SK-N-SH (cell line): ENCODE results near the gene IKZF2. TPM values are rescaled to one million over a fixed set of nuclear protein-coding genes. Genes with fewer than 3 reads are reported as not detected.

Experiments used
- CTCF ChIA-PET: fragments of 300-600, 350-600 bp; formaldehyde crosslinking; extraction: SDS; loops from one replicate; lab custom pipeline; 2021; lab: Yijun Ruan, JAX
- POLR2A ChIA-PET: fragments of 350-600 bp; sonication (Branson Sonifier 250); formaldehyde crosslinking; extraction: SDS; loops from one replicate; lab custom pipeline; 2020; ENCODE audit warnings: antibody characterized with exemption, inconsistent platforms; lab: Yijun Ruan, JAX
- DNase-seq: peaks from one replicate; pipeline ENCODE4 v3.0.0; 2012
- H2AFZ ChIP-seq: fragments of 200-600 bp; sonication (generic); 2 replicates; pipeline ENCODE4 v1.8.1; 2016; ENCODE audit warnings: antibody characterized with exemption, mild to moderate bottlenecking, low read depth
- H3F3A ChIP-seq: fragments of 200-600 bp; sonication (generic); replicated peaks from 2 replicates; pipeline ENCODE3; 2016; ENCODE audit warnings: antibody characterized with exemption, mild to moderate bottlenecking; ENCODE audit not compliant: insufficient read depth
- H3K27ac ChIP-seq, 2 experiments: fragments of 200-500 bp in 1 of 2; fragments of 200-600 bp in 1 of 2; sonication (Bioruptor generic) in 1 of 2; sonication (generic), shearing (Covaris generic) in 1 of 2; 2 replicates each; pipeline versions ENCODE4 v1.5.1 to v1.6.1; 2014 to 2016; ENCODE audit warnings: low read depth in 2 of 2, inconsistent platforms in 1 of 2, low read length in 1 of 2, mild to moderate bottlenecking in 1 of 2, mixed read lengths in 1 of 2
- H3K27me3 ChIP-seq: fragments of 200-600 bp; sonication (generic), shearing (Covaris generic); 2 replicates; pipeline ENCODE4 v1.6.1; 2016; ENCODE audit warnings: mixed run types; ENCODE audit not compliant: insufficient read depth
- H3K36me3 ChIP-seq, 2 experiments: fragments of 200-500 bp in 1 of 2; fragments of 200-600 bp in 1 of 2; sonication (Bioruptor generic) in 1 of 2; sonication (generic) in 1 of 2; replicated peaks in 1 of 2; 2 replicates each; pipeline versions ENCODE3 to v1.5.1; 2014 to 2016; ENCODE audit warnings: low read length in 1 of 2, mild to moderate bottlenecking in 1 of 2; ENCODE audit not compliant: insufficient read depth in 2 of 2, control insufficient read depth in 1 of 2
- H3K4me1 ChIP-seq, 2 experiments: fragments of 200-500 bp in 1 of 2; fragments of 200-600 bp in 1 of 2; sonication (Bioruptor generic) in 1 of 2; sonication (generic), shearing (Covaris generic) in 1 of 2; 2 replicates each; pipeline versions ENCODE4 v1.5.1 to v1.6.1; 2014 to 2016; ENCODE audit warnings: low read depth in 1 of 2, low read length in 1 of 2, mixed run types in 1 of 2; ENCODE audit not compliant: insufficient read depth in 2 of 2, control insufficient read depth in 1 of 2
- H3K4me2 ChIP-seq: fragments of 200-600 bp; sonication (generic), shearing (Covaris generic); 2 replicates; pipeline ENCODE4 v1.6.1; 2017; ENCODE audit warnings: mixed run types
- H3K4me3 ChIP-seq, 2 experiments: fragments of 200-500 bp in 1 of 2; fragments of 200-600 bp in 1 of 2; sonication (Bioruptor generic) in 1 of 2; sonication (generic), shearing (Covaris generic) in 1 of 2; 2 replicates each; pipeline versions ENCODE4 v1.5.1 to v1.8.1; 2014 to 2016; ENCODE audit warnings: low read depth in 2 of 2, inconsistent platforms in 1 of 2, low read length in 1 of 2, mild to moderate bottlenecking in 1 of 2, mixed read lengths in 1 of 2, moderate library complexity in 1 of 2
- H3K79me2 ChIP-seq: fragments of 200-600 bp; sonication (generic); 2 replicates; pipeline ENCODE4 v1.8.1; 2017; ENCODE audit warnings: mild to moderate bottlenecking; ENCODE audit not compliant: insufficient read depth
- H3K9ac ChIP-seq: fragments of 200-600 bp; sonication (generic); 2 replicates; pipeline ENCODE4 v1.6.1; 2017; ENCODE audit warnings: mixed run types
- H3K9me2 ChIP-seq: fragments of 200-600 bp; sonication (generic); 2 replicates; pipeline ENCODE4 v1.6.1; 2017; ENCODE audit warnings: mixed run types
- H3K9me3 ChIP-seq: fragments of 200-600 bp; sonication (generic); 2 replicates; pipeline ENCODE4 v1.6.1; 2017; ENCODE audit warnings: mixed run types, mild to moderate bottlenecking, moderate library complexity
- H4K20me1 ChIP-seq: fragments of 200-600 bp; sonication (generic); 2 replicates; pipeline ENCODE4 v1.6.1; 2017; ENCODE audit warnings: mild to moderate bottlenecking, mixed run types; ENCODE audit not compliant: insufficient read depth
- CHD2 ChIP-seq: fragments of 150-350 bp; IDR thresholded peaks from 2 replicates; pipeline ENCODE4 v1.6.1; 2018; ENCODE audit warnings: low read length; ENCODE audit not compliant: partially characterized antibody
- EP300 ChIP-seq, 2 experiments: IDR thresholded peaks; 2 replicates each; pipeline versions ENCODE4 v1.4.0 to v1.6.1; 2012; ENCODE audit warnings: borderline replicate concordance in 1 of 2, low read depth in 1 of 2, low read length in 1 of 2
- GABPA ChIP-seq: IDR thresholded peaks from 2 replicates; pipeline ENCODE4 v1.4.0; 2012; ENCODE audit warnings: low read depth, mild to moderate bottlenecking
- JUND ChIP-seq: IDR thresholded peaks from 2 replicates; pipeline ENCODE4 v1.4.0; 2012
- MEF2A ChIP-seq: IDR thresholded peaks from 2 replicates; pipeline ENCODE4 v1.4.0; 2012; ENCODE audit warnings: low read depth, borderline replicate concordance
- MXI1 ChIP-seq: IDR thresholded peaks from 2 replicates; pipeline ENCODE4 v1.6.1; 2012; ENCODE audit warnings: mild to moderate bottlenecking, low read depth, low read length, improper control_type of control experiment
- NFIC ChIP-seq: IDR thresholded peaks from 2 replicates; pipeline ENCODE4 v1.4.0; 2012; ENCODE audit warnings: borderline replicate concordance
- NRF1 ChIP-seq: IDR thresholded peaks from 2 replicates; pipeline ENCODE4 v1.6.1; 2012; ENCODE audit warnings: low read depth, mild to moderate bottlenecking, low read length
- POLR2AphosphoS5 ChIP-seq: IDR thresholded peaks from 2 replicates; pipeline ENCODE4 v1.6.1; 2012; ENCODE audit warnings: low read depth, low read length
- RFX5 ChIP-seq: IDR thresholded peaks from 2 replicates; pipeline ENCODE4 v1.6.1; 2012; ENCODE audit warnings: mild to moderate bottlenecking, improper control_type of control experiment, low read length
- RXRA ChIP-seq: IDR thresholded peaks from 2 replicates; pipeline ENCODE4 v1.4.0; 2012; ENCODE audit warnings: low read depth, mild to moderate bottlenecking, borderline replicate concordance
- SMC3 ChIP-seq: IDR thresholded peaks from 2 replicates; pipeline ENCODE4 v1.6.1; 2012; ENCODE audit warnings: low read depth, low read length, improper control_type of control experiment
- TAF1 ChIP-seq: IDR thresholded peaks from 2 replicates; pipeline ENCODE4 v1.6.1; 2012; ENCODE audit warnings: low read depth, mild to moderate bottlenecking, low read length, moderate library complexity, borderline replicate concordance
- WGBS: methylation state at CpG from one replicate; pipeline ENCODE4 v1.1.6; 2017; ENCODE audit warnings: low lambda C conversion rate; 5-methylcytosine and 5-hydroxymethylcytosine counted together
- polyA plus RNA-seq, 3 experiments: library from polyadenylated mRNA; depleted of rRNA; stranded (reverse); fragments of >200 nt; gene quantifications; 2 replicates each; pipeline ENCODE4 v1.2.3, GENCODE V29; 2012
- TF ChIP-seq, protein P1 (sequence below): fragments of 150-350 bp; IDR thresholded peaks from 2 replicates; pipeline ENCODE4 v1.6.1; 2016; ENCODE audit warnings: mild to moderate bottlenecking, low read depth, low read length
- TF ChIP-seq, protein P2 (sequence below): fragments of 200-600 bp; sonication (generic); IDR thresholded peaks from 2 replicates; pipeline ENCODE4 v1.6.1; 2017; ENCODE audit warnings: antibody characterized with exemption, mild to moderate bottlenecking, moderate library complexity
- TF ChIP-seq, protein P3 (sequence below): IDR thresholded peaks from 2 replicates; pipeline ENCODE4 v1.4.0; 2012; ENCODE audit warnings: low read depth, borderline replicate concordance
- TF ChIP-seq, protein P4 (sequence below): fragments of 150-350 bp; IDR thresholded peaks from 2 replicates; pipeline ENCODE4 v1.6.1; 2017; ENCODE audit warnings: antibody characterized with exemption, low read length, low read depth, borderline replicate concordance

The IKZF2 gene
- polyA plus RNA-seq, 1 of the 3 experiments (the other 2 are of a cell fraction): 1.3 TPM

DNA sequence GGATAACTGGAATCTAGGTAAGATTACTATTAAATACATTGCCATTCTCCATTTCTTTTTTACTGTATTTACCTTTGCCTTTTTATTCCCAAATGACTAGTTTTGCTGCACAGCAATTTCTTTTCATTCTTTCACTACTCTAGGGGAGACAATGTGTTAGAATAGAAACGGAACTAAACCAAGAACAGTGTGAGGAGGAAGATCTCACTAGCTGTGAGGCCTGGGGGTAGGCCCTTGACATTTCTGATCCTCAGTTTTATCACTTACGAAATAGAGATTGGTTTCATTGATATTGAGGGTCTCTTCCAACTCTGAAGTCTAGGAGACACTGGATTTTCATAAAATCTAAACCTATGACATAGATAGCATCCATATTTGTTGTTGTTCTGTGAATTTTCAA is 191.1 kb downstream of the IKZF2 start:
- Histone ChIP-seq H3K4me1 (peaks cover 2 to 3% of the 10 kb centered on the region in 2 experiments; a peak in 2 of 4 replicates), H3K9ac (no peak overlapping the region), H3K27ac (no peak overlapping the region), H2AFZ (no peak overlapping the region), H3F3A (no peaks in the 10 kb centered on the region), H4K20me1 (no peaks in the 10 kb centered on the region), H3K79me2 (no peaks in the 10 kb centered on the region), H3K36me3 (no peaks in the 10 kb centered on the region), H3K4me2 (no peak overlapping the region), H3K4me3 (no peak overlapping the region), H3K27me3 (no peaks in the 10 kb centered on the region), H3K9me3 (no peaks in the 10 kb centered on the region), H3K9me2 (no peaks in the 10 kb centered on the region)
- POLR2A ChIA-PET: no interaction called here
- no peak for TF ChIP-seq MXI1
- TF ChIP-seq GABPA: no peak
- TF ChIP-seq, protein P1, sequence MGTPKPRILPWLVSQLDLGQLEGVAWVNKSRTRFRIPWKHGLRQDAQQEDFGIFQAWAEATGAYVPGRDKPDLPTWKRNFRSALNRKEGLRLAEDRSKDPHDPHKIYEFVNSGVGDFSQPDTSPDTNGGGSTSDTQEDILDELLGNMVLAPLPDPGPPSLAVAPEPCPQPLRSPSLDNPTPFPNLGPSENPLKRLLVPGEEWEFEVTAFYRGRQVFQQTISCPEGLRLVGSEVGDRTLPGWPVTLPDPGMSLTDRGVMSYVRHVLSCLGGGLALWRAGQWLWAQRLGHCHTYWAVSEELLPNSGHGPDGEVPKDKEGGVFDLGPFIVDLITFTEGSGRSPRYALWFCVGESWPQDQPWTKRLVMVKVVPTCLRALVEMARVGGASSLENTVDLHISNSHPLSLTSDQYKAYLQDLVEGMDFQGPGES: no peak
- TF ChIP-seq, protein P2, sequence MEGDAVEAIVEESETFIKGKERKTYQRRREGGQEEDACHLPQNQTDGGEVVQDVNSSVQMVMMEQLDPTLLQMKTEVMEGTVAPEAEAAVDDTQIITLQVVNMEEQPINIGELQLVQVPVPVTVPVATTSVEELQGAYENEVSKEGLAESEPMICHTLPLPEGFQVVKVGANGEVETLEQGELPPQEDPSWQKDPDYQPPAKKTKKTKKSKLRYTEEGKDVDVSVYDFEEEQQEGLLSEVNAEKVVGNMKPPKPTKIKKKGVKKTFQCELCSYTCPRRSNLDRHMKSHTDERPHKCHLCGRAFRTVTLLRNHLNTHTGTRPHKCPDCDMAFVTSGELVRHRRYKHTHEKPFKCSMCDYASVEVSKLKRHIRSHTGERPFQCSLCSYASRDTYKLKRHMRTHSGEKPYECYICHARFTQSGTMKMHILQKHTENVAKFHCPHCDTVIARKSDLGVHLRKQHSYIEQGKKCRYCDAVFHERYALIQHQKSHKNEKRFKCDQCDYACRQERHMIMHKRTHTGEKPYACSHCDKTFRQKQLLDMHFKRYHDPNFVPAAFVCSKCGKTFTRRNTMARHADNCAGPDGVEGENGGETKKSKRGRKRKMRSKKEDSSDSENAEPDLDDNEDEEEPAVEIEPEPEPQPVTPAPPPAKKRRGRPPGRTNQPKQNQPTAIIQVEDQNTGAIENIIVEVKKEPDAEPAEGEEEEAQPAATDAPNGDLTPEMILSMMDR: no peak
- no peak for TF ChIP-seq POLR2AphosphoS5
- no peak for TF ChIP-seq EP300 (IDR thresholded peaks at IDR 0.05; ENCODE audit: borderline replicate concordance in 1 of 2, low read depth in 1 of 2, low read length in 1 of 2)
- TF ChIP-seq, protein P3, sequence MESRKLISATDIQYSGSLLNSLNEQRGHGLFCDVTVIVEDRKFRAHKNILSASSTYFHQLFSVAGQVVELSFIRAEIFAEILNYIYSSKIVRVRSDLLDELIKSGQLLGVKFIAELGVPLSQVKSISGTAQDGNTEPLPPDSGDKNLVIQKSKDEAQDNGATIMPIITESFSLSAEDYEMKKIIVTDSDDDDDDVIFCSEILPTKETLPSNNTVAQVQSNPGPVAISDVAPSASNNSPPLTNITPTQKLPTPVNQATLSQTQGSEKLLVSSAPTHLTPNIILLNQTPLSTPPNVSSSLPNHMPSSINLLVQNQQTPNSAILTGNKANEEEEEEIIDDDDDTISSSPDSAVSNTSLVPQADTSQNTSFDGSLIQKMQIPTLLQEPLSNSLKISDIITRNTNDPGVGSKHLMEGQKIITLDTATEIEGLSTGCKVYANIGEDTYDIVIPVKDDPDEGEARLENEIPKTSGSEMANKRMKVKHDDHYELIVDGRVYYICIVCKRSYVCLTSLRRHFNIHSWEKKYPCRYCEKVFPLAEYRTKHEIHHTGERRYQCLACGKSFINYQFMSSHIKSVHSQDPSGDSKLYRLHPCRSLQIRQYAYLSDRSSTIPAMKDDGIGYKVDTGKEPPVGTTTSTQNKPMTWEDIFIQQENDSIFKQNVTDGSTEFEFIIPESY: no peak
- no peak for TF ChIP-seq CHD2
- no peak for TF ChIP-seq RXRA
- no peak for TF ChIP-seq MEF2A
- TF ChIP-seq, protein P4, sequence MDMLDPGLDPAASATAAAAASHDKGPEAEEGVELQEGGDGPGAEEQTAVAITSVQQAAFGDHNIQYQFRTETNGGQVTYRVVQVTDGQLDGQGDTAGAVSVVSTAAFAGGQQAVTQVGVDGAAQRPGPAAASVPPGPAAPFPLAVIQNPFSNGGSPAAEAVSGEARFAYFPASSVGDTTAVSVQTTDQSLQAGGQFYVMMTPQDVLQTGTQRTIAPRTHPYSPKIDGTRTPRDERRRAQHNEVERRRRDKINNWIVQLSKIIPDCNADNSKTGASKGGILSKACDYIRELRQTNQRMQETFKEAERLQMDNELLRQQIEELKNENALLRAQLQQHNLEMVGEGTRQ: no peak
- TF ChIP-seq TAF1: no peak
- no peak for TF ChIP-seq JUND
- TF ChIP-seq RFX5: no peak
- TF ChIP-seq NFIC: no peak
- no peak for TF ChIP-seq NRF1
- no peak for TF ChIP-seq SMC3
- no peak for DNase-seq
- WGBS: 77% methylated on average over 2 of the region's 2 CpGs
- CTCF ChIA-PET: interaction anchor here (1.2 kb wide), 1 partner anchor 23 kb away, joined by 3 read pairs; no protein-coding TSS in a partner anchor
